CD14-positive monocyte (primary cell): ENCODE measurements around the gene TRPM5. TPM values are rescaled to one million over a fixed set of nuclear protein-coding genes. Genes with fewer than 3 reads are reported as not detected.

Experiments used
- DNase-seq, 3 donors: peaks; one replicate each; pipeline ENCODE4 v3.0.0-alpha.2; 2011 to 2022
- H2AFZ ChIP-seq: 2 replicates; pipeline ENCODE4 v1.6.0; 2012; ENCODE audit warnings: mild to moderate bottlenecking, low read depth, low read length, inconsistent platforms; ENCODE audit not compliant: insufficient read depth, poor library complexity, severe bottlenecking
- H3K27ac ChIP-seq, 2 donors: 1 replicate in 1 of 2; 2 replicates in 1 of 2; pipeline ENCODE4 v1.5.1; 2012 to 2013; ENCODE audit warnings: low read length in 2 of 2, control low read depth in 1 of 2, inconsistent platforms in 1 of 2, low read depth in 1 of 2, mild to moderate bottlenecking in 1 of 2
- H3K27me3 ChIP-seq, 2 donors: one replicate each; pipeline versions ENCODE4 v1.6.0 to v1.6.1; 2011 to 2013; ENCODE audit warnings: low read length in 2 of 2; ENCODE audit not compliant: control insufficient read depth in 2 of 2, insufficient read depth in 2 of 2
- H3K36me3 ChIP-seq, 2 donors: replicated peaks in 1 of 2; 1 replicate in 1 of 2; 2 replicates in 1 of 2; pipeline versions ENCODE4 v1.5.1 to v1.6.1; 2012 to 2013; ENCODE audit warnings: low read length in 2 of 2, control low read depth in 1 of 2, inconsistent platforms in 1 of 2, mild to moderate bottlenecking in 1 of 2; ENCODE audit not compliant: insufficient read depth in 2 of 2, control insufficient read depth in 1 of 2
- H3K4me1 ChIP-seq, 2 donors: 1 replicate in 1 of 2; 2 replicates in 1 of 2; pipeline versions ENCODE4 v1.5.1 to v1.6.1; 2012 to 2013; ENCODE audit warnings: low read length in 2 of 2, control low read depth in 1 of 2, inconsistent platforms in 1 of 2, mild to moderate bottlenecking in 1 of 2, moderate library complexity in 1 of 2; ENCODE audit not compliant: insufficient read depth in 2 of 2, control insufficient read depth in 1 of 2
- H3K4me2 ChIP-seq: replicated peaks from 2 replicates; pipeline ENCODE3; 2012; ENCODE audit warnings: low read length, moderate library complexity, mild to moderate bottlenecking; ENCODE audit not compliant: poor library complexity, severe bottlenecking; ENCODE audit errors: extremely low read depth
- H3K4me3 ChIP-seq, 3 experiments: fragments of 200-600 bp in 1 of 3; sonication (generic) in 1 of 3; replicated peaks in 1 of 3; 1 replicate in 2 of 3; 2 replicates in 1 of 3; pipeline ENCODE4 v1.5.1; 2011 to 2013; ENCODE audit warnings: low read length in 3 of 3, mild to moderate bottlenecking in 3 of 3, control low read depth in 2 of 3, low read depth in 2 of 3, inconsistent platforms in 1 of 3, moderate library complexity in 1 of 3
- H3K79me2 ChIP-seq: 2 replicates; pipeline ENCODE4 v1.6.0; 2012; ENCODE audit warnings: mild to moderate bottlenecking, control low read depth, inconsistent platforms, low read length, moderate library complexity; ENCODE audit not compliant: insufficient read depth
- H3K9ac ChIP-seq: 2 replicates; pipeline ENCODE4 v1.6.0; 2017; ENCODE audit warnings: low read length, mild to moderate bottlenecking; ENCODE audit not compliant: insufficient read depth, poor library complexity, severe bottlenecking
- H3K9me3 ChIP-seq, 2 donors: replicated peaks in 1 of 2; 1 replicate in 1 of 2; 2 replicates in 1 of 2; pipeline versions ENCODE4 v1.5.1 to v1.6.1; 2012 to 2013; ENCODE audit warnings: low read length in 2 of 2, control low read depth in 1 of 2; ENCODE audit not compliant: control insufficient read depth in 1 of 2, insufficient read depth in 1 of 2
- H4K20me1 ChIP-seq: 2 replicates; pipeline ENCODE4 v1.6.0; 2012; ENCODE audit warnings: mild to moderate bottlenecking, low read length, control low read depth, moderate library complexity; ENCODE audit not compliant: insufficient read depth
- H3K27ac Mint-ChIP-seq, 7 donors: one replicate each; pipeline ENCODE4 v1.8.0; 2020; ENCODE audit warnings: mild to moderate bottlenecking in 7 of 7, mixed read lengths in 7 of 7, moderate library complexity in 6 of 7, inconsistent platforms in 2 of 7
- H3K27me3 Mint-ChIP-seq, 3 donors: one replicate each; pipeline ENCODE4 v1.8.0; 2021 to 2022; ENCODE audit warnings: low read depth in 3 of 3, mild to moderate bottlenecking in 3 of 3, mixed read lengths in 3 of 3, moderate library complexity in 3 of 3, inconsistent platforms in 1 of 3
- H3K36me3 Mint-ChIP-seq, 2 donors: one replicate each; pipeline ENCODE4 v1.8.0; 2020; ENCODE audit warnings: mixed read lengths in 2 of 2, inconsistent platforms in 1 of 2, mild to moderate bottlenecking in 1 of 2
- H3K4me1 Mint-ChIP-seq: one replicate; pipeline ENCODE4 v1.8.0; 2020; ENCODE audit warnings: mild to moderate bottlenecking, mixed read lengths
- H3K4me3 Mint-ChIP-seq, 2 donors: one replicate each; pipeline ENCODE4 v1.8.0; 2020; ENCODE audit warnings: mild to moderate bottlenecking in 2 of 2, mixed read lengths in 2 of 2, moderate library complexity in 1 of 2
- H3K9me3 Mint-ChIP-seq, 7 donors: one replicate each; pipeline ENCODE4 v1.8.0; 2020 to 2022; ENCODE audit warnings: mixed read lengths in 7 of 7, mild to moderate bottlenecking in 6 of 7, moderate library complexity in 6 of 7, inconsistent platforms in 2 of 7
- WGBS: methylation state at CpG from one replicate; pipeline ENCODE4 v1.1.5; 2013; ENCODE audit warnings: missing lambda C conversion rate; ENCODE audit not compliant: insufficient coverage; 5-methylcytosine and 5-hydroxymethylcytosine counted together
- intact Hi-C, 2 donors: fragments of 100-400 bp; cut with micrococcal nuclease; formaldehyde crosslinking; loops; one replicate each; pipeline versions ENCODE4 v1.15.0 to v1.15.1; 2023
- polyA plus RNA-seq, 3 donors: library from polyadenylated mRNA; depleted of rRNA in 1 of 3; unstranded in 2 of 3; stranded (reverse) in 1 of 3; fragments of 300-500 nt in 2 of 3; fragments of >200 nt in 1 of 3; fragmentation: Illumina TruSeq in 2 of 3; gene quantifications; 1 replicate in 2 of 3; 2 replicates in 1 of 3; pipeline ENCODE4 v1.2.3, GENCODE V29; 2012 to 2021
- TF ChIP-seq, protein P1 (sequence below): fragments of 200-600 bp; IDR thresholded peaks from one replicate; pipeline ENCODE4 v1.8.0; 2022; ENCODE audit warnings: antibody characterized with exemption, mild to moderate bottlenecking

The TRPM5 gene
- polyA plus RNA-seq, 3 donors: 0.03 TPM; not detected in 2

DNA sequence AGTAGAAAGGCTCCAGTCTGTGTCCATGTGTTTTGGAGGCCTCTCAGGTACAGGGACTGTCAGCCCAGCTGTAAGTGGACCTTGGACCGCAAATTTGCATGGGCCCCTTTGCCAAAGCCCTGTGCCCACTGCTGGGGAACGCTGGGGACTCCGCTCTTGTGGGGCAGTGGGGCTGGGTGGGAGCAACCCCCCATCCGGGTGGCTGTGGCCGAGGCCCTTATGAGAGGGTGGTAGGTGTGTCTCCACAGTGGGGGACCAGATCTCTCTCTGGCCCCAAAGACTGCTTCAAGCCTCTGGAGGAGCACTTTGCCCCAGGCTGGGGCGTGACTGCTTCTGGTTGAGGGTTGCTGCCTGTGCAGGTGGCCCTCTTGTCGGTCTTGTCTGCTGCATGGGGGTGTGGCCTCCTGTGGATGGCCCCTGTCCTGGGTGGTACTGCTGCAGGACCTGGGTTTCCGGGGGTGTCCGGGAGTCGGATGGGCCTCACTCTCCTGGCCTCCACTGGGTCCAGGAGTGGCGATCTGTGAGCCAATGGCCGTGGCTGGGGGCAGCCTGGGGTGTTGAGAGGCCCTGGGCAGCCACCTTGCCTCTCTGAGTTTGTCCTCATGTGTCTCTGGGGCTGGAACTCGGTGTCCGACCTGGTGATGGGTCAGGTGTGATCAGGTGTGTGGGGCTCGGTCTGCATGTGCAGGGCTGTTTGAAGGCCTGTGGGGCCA is 16.4 kb upstream of the TRPM5 start:
- H3K27ac Mint-ChIP-seq: no peak overlapping the region
- 93% methylated on average over 12 of the region's 15 CpGs for WGBS
- H3K27me3 Mint-ChIP-seq: peaks cover 1 to 2% (median 1%) of the 10 kb centered on the region in 3 donors
- H4K20me1 ChIP-seq: peaks cover 100% of the 10 kb centered on the region
- H3K79me2 ChIP-seq: peaks cover 58% of the 10 kb centered on the region
- H3K4me3 Mint-ChIP-seq: no peak overlapping the region
- H3K4me3 ChIP-seq: no peak overlapping the region
- no peaks in the 10 kb centered on the region for H3K9me3 ChIP-seq
- no peak overlapping the region for H2AFZ ChIP-seq
- no peak for DNase-seq
- no peak overlapping the region for H3K4me2 ChIP-seq
- H3K4me1 ChIP-seq: peaks cover 0 to 5% of the 10 kb centered on the region in 2 donors
- peaks cover 23 to 32% of the 10 kb centered on the region in 2 donors for H3K36me3 Mint-ChIP-seq
- TF ChIP-seq, protein P1, sequence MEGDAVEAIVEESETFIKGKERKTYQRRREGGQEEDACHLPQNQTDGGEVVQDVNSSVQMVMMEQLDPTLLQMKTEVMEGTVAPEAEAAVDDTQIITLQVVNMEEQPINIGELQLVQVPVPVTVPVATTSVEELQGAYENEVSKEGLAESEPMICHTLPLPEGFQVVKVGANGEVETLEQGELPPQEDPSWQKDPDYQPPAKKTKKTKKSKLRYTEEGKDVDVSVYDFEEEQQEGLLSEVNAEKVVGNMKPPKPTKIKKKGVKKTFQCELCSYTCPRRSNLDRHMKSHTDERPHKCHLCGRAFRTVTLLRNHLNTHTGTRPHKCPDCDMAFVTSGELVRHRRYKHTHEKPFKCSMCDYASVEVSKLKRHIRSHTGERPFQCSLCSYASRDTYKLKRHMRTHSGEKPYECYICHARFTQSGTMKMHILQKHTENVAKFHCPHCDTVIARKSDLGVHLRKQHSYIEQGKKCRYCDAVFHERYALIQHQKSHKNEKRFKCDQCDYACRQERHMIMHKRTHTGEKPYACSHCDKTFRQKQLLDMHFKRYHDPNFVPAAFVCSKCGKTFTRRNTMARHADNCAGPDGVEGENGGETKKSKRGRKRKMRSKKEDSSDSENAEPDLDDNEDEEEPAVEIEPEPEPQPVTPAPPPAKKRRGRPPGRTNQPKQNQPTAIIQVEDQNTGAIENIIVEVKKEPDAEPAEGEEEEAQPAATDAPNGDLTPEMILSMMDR: no peak
- intact Hi-C loops: no loop called here
- H3K4me1 Mint-ChIP-seq: peaks cover 21% of the 10 kb centered on the region
- no peaks in the 10 kb centered on the region for H3K9me3 Mint-ChIP-seq
- H3K36me3 ChIP-seq: no peaks in the 10 kb centered on the region
- no peaks in the 10 kb centered on the region for H3K27me3 ChIP-seq
- H3K9ac ChIP-seq: peak overlapping the region; percentile 30
- H3K27ac ChIP-seq: no peak overlapping the region

DNA sequence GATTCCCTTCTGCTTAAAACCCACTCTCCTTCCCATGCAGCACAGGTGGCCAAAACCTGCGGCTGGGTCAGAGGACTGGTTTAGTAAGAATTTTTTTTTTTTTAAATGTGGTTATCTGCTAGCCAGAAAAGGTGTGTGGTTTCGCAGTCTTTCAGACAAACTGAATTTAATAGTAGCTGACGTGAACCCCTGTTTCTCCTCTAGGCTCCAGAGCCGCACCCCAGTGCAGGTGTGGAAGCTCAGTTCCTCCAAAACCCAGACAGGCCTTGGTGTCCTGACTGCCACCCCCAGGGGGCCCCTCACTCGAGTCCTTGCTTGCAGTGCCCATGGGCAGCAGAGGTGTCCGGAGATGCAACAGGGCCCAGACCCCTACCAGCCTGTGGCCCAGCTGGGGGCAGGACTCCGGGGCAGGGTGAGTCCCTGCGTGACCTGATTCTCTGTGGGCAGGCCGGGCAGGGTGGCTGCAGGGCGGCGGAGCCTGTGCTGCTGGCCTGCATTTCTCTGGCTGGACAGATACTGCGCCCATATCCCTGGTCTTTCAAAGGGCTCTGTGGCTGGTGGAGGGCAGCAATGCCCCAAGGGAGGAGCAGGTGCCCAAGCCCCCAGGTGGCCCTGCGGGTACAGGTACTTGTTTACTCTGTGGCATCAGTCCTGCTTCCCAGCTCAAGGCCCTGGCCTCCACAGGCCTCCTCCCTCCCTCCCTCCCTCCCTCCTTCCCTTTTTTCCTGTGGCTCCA is 15.7 kb upstream of the TRPM5 start:
- Histone ChIP-seq H4K20me1 (peaks cover 100% of the 10 kb centered on the region), H3K9me3 (no peaks in the 10 kb centered on the region), H3K4me1 (peaks cover 0 to 5% of the 10 kb centered on the region in 2 donors), H3K27ac (no peak overlapping the region), H3K9ac (no peak overlapping the region), H3K4me3 (no peak overlapping the region), H3K79me2 (peaks cover 51% of the 10 kb centered on the region), H3K36me3 (no peaks in the 10 kb centered on the region), H3K27me3 (no peaks in the 10 kb centered on the region), H2AFZ (no peak overlapping the region), H3K4me2 (no peak overlapping the region)
- Mint-ChIP-seq H3K4me1 (peaks cover 23% of the 10 kb centered on the region), H3K27ac (no peak overlapping the region), H3K4me3 (no peak overlapping the region), H3K27me3 (peaks cover 1 to 2% (median 1%) of the 10 kb centered on the region in 3 donors), H3K9me3 (peaks cover 0 to 2% (median 0%) of the 10 kb centered on the region in 7 donors), H3K36me3 (peaks cover 29 to 38% of the 10 kb centered on the region in 2 donors)
- intact Hi-C loops: no loop called here
- WGBS: 94% methylated on average over 12 of the region's 13 CpGs
- TF ChIP-seq, protein P1: no peak
- no peak for DNase-seq
